Naive thymus-derived CD8-positive, alpha-beta T cell (primary cell): Measurements from ENCODE around the gene THEMIS2. TPM values are rescaled to one million over a fixed set of nuclear protein-coding genes. Genes with fewer than 3 reads are reported as not detected.

Experiments used
- ATAC-seq, 2 donors: fragments of 150-1000 bp; cut with Tn5 transposase in 1 of 2; sonication (Bioruptor Pico), chemical (Tn5 transposase) in 1 of 2; 1 replicate in 1 of 2; 2 replicates in 1 of 2; pipeline ENCODE4 v1.10.0; 2021; ENCODE audit warnings: mild to moderate bottlenecking in 2 of 2, moderate library complexity in 2 of 2
- POLR2A ChIA-PET: fragments of 350-600 bp; sonication (Branson Sonifier 250); formaldehyde crosslinking; loops from one replicate; lab custom pipeline; 2021; ENCODE audit warnings: antibody characterized with exemption; lab: Charles Lee
- DNase-seq, 10 donors: peaks; one replicate each; pipeline versions ENCODE4 v3.0.0 to v3.0.0-alpha.2; 2020 to 2022
- H3K27ac Mint-ChIP-seq, 10 donors: one replicate each; pipeline ENCODE4 v1.8.0; 2020 to 2022; ENCODE audit warnings: mild to moderate bottlenecking in 10 of 10, mixed read lengths in 10 of 10, moderate library complexity in 4 of 10, inconsistent platforms in 1 of 10
- H3K27me3 Mint-ChIP-seq, 5 donors: one replicate each; pipeline ENCODE4 v1.8.0; 2021 to 2022; ENCODE audit warnings: mixed read lengths in 5 of 5
- H3K36me3 Mint-ChIP-seq, 3 donors: one replicate each; pipeline ENCODE4 v1.8.0; 2020 to 2022; ENCODE audit warnings: mixed read lengths in 3 of 3, mild to moderate bottlenecking in 2 of 3, inconsistent platforms in 1 of 3
- H3K4me1 Mint-ChIP-seq, 4 donors: one replicate each; pipeline ENCODE4 v1.8.0; 2021 to 2022; ENCODE audit warnings: mixed read lengths in 4 of 4
- H3K4me3 Mint-ChIP-seq, 10 donors: one replicate each; pipeline ENCODE4 v1.8.0; 2020 to 2022; ENCODE audit warnings: mild to moderate bottlenecking in 10 of 10, mixed read lengths in 10 of 10, moderate library complexity in 6 of 10, inconsistent platforms in 1 of 10
- H3K9me3 Mint-ChIP-seq, 9 donors: one replicate each; pipeline ENCODE4 v1.8.0; 2020 to 2022; ENCODE audit warnings: mixed read lengths in 9 of 9, mild to moderate bottlenecking in 3 of 9, inconsistent platforms in 1 of 9, moderate library complexity in 1 of 9
- polyA plus RNA-seq, 3 donors: library from polyadenylated mRNA; unstranded; fragments of 300-500 nt; fragmentation: Illumina TruSeq; gene quantifications; one replicate each; pipeline ENCODE4 v1.2.3, GENCODE V29; 2021
- total RNA-seq, 8 experiments: library from RNA in 2 of 8; stranded (reverse) in 2 of 8; gene quantifications; one replicate each; pipeline ENCODE4 v1.2.3 and lab custom pipeline; 2021 to 2026

The THEMIS2 gene
- total and polyA plus RNA-seq, 5 experiments from 2014 or later = 14.1 to 57.9 (median 48.5) TPM

- H3K9me3 Mint-ChIP-seq = no peaks in the 10 kb centered on the region
- peak; percentile 86 for ATAC-seq
- peaks cover 4 to 71% (median 31%) of the 10 kb centered on the region in 3 donors for H3K36me3 Mint-ChIP-seq
- H3K27me3 Mint-ChIP-seq = no peaks in the 10 kb centered on the region
- peak in 6 of 10 donors; percentile 16 to 61 (median 41) for DNase-seq
- POLR2A ChIA-PET = interaction anchor here (0.6 to 2.3 kb wide), 13 partner anchors 11 to 568 kb away, joined by 3 to 11 read pairs (median 3); partner anchors contain the start of genes THEMIS2 and XKR8
- H3K27ac Mint-ChIP-seq = peak overlapping the region; percentile 81 to 94 (median 91)
- peak overlapping the region; percentile 62 to 83 (median 75) for H3K4me3 Mint-ChIP-seq
- peaks cover 32 to 96% (median 57%) of the 10 kb centered on the region in 4 donors for H3K4me1 Mint-ChIP-seq
Observed at GRCh38 chr1:27887215-27888021, 15.1 kb downstream of the THEMIS2 start.

GRCh38 chr1:27889506-27889905, 17.2 kb downstream of the THEMIS2 start:
- no peaks in the 10 kb centered on the region for H3K9me3 Mint-ChIP-seq
- peak overlapping the region in 2 of 10 donors; percentile 24 to 34 for H3K4me3 Mint-ChIP-seq
- peaks cover 30 to 82% (median 53%) of the 10 kb centered on the region in 4 donors for H3K4me1 Mint-ChIP-seq
- H3K27ac Mint-ChIP-seq = peak overlapping the region in 9 of 10 donors; percentile 14 to 94 (median 74)
- POLR2A ChIA-PET = interaction anchor here (0.6 kb wide), 1 partner anchor 9 kb away, joined by 4 read pairs; no protein-coding TSS in a partner anchor
- DNase-seq (no peak), ATAC-seq (no peak)
- no peaks in the 10 kb centered on the region for H3K27me3 Mint-ChIP-seq
- H3K36me3 Mint-ChIP-seq = peaks cover 7 to 71% (median 36%) of the 10 kb centered on the region in 3 donors

GRCh38 chr1:27891196-27891889, 19.0 kb downstream of the THEMIS2 start:
- Mint-ChIP-seq H3K27ac (peak overlapping the region; percentile 78 to 92 (median 84)), H3K27me3 (no peaks in the 10 kb centered on the region), H3K4me3 (peak overlapping the region in 5 of 10 donors; percentile 23 to 60 (median 36)), H3K9me3 (no peaks in the 10 kb centered on the region), H3K36me3 (peaks cover 15 to 73% (median 32%) of the 10 kb centered on the region in 3 donors), H3K4me1 (peaks cover 22 to 65% (median 41%) of the 10 kb centered on the region in 4 donors)
- ATAC-seq (peak; percentile 22 to 49), DNase-seq (peak in 2 of 10 donors; percentile 33 to 37)
- POLR2A ChIA-PET = interaction anchor here (0.5 to 1.4 kb wide), 2 partner anchors 17 to 1040 kb away, joined by 4 to 5 read pairs; no protein-coding TSS in a partner anchor

DNA sequence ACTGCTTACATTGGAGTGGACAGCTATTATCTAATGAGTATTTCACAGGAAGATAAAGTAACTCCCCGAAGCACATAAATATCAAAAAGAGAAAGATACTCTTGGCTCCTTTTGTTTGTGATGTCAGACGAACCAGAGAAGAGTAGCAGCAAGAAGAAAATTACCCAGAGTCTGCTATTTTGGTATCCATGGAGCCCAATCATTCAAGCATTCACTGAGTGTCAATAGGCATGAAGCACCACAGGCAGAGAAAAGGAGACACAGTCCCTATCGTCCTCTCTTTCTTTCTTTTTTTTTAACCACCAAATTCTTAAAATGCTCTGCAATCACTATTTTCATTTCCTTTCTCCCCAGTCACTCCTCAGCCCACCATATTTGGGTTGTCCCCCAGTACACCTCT, 22.2 kb downstream of the THEMIS2 start:
- H3K4me1 Mint-ChIP-seq = peaks cover 7 to 35% (median 21%) of the 10 kb centered on the region in 4 donors
- POLR2A ChIA-PET = interaction anchor here (0.8 kb wide), 1 partner anchor 22 kb away, joined by 3 read pairs; the partner anchor contains the start of gene THEMIS2
- H3K27me3 Mint-ChIP-seq = no peaks in the 10 kb centered on the region
- peaks cover 15 to 84% (median 34%) of the 10 kb centered on the region in 3 donors for H3K36me3 Mint-ChIP-seq
- DNase-seq (no peak), ATAC-seq (no peak)
- H3K9me3 Mint-ChIP-seq = no peaks in the 10 kb centered on the region
- H3K4me3 Mint-ChIP-seq = no peak overlapping the region
- peak overlapping the region in 9 of 10 donors; percentile 18 to 89 (median 53) for H3K27ac Mint-ChIP-seq

- POLR2A ChIA-PET = no interaction called here
- H3K9me3 Mint-ChIP-seq = no peaks in the 10 kb centered on the region
- H3K4me3 Mint-ChIP-seq = no peak overlapping the region
- no peaks in the 10 kb centered on the region for H3K27me3 Mint-ChIP-seq
- H3K36me3 Mint-ChIP-seq = peaks cover 0 to 93% (median 5%) of the 10 kb centered on the region in 3 donors
- DNase-seq (no peak), ATAC-seq (no peak)
- peaks cover 0 to 11% (median 9%) of the 10 kb centered on the region in 4 donors for H3K4me1 Mint-ChIP-seq
- peak overlapping the region in 1 of 10 donors; percentile 3 for H3K27ac Mint-ChIP-seq
Observed at GRCh38 chr1:27906759-27907158, 34.4 kb downstream of the THEMIS2 start.

- DNase-seq (no peak), ATAC-seq (no peak)
- Mint-ChIP-seq H3K36me3 (peaks cover 3 to 52% (median 5%) of the 10 kb centered on the region in 3 donors), H3K4me1 (peaks cover 8 to 30% (median 22%) of the 10 kb centered on the region in 4 donors), H3K9me3 (peaks cover 0 to 5% (median 0%) of the 10 kb centered on the region in 9 donors), H3K4me3 (peak overlapping the region in 8 of 10 donors; percentile 4 to 63 (median 46)), H3K27me3 (peaks cover 0 to under 1% (median 0%) of the 10 kb centered on the region in 5 donors), H3K27ac (peak overlapping the region in 8 of 10 donors; percentile 18 to 85 (median 54))
- POLR2A ChIA-PET = interaction anchor here (0.9 to 1.4 kb wide), 2 partner anchors 35 to 176 kb away, joined by 3 to 5 read pairs; partner anchors contain the start of gene EYA3
Observed at GRCh38 chr1:27912429-27912828, 40.1 kb downstream of the THEMIS2 start.

DNA sequence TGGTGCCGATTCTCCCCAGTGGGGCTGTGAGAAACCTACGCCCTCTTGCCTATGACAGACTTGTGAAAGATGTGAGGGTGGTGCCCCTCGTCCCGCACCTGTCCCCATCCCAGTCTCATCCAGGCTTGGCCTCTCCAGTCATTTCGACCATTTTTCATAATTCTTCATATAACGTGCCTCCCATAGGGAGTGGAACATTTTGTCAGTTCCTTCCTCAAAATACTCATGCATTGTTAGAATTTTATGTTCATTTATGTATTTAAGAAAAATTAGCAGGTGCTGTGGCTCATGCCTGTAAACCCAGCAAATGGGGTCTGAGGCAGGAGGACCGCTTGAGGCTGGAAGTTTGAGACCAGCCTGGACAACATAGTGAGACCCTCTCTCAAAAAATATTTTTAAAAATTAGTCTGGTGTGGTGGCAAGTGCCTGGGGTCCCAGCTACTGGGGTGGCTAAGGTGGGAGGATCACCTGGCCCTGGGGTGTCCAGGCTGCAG, 42.8 kb downstream of the THEMIS2 start:
- peak in 1 of 10 donors; percentile 17 for DNase-seq
- POLR2A ChIA-PET = interaction anchor here (0.6 to 1.0 kb wide), 3 partner anchors 28 to 223 kb away, joined by 3 to 6 read pairs (median 3); no protein-coding TSS in a partner anchor
- Mint-ChIP-seq H3K4me1 (peaks cover 5 to 29% (median 21%) of the 10 kb centered on the region in 4 donors), H3K27ac (peak overlapping the region; percentile 95 to 99 (median 98)), H3K27me3 (peaks cover 0 to 3% (median 0%) of the 10 kb centered on the region in 5 donors), H3K4me3 (peak overlapping the region; percentile 96 to 100 (median 99)), H3K36me3 (peaks cover 3 to 27% (median 5%) of the 10 kb centered on the region in 3 donors), H3K9me3 (peaks cover 0 to 5% (median 0%) of the 10 kb centered on the region in 9 donors)
- no peak for ATAC-seq

DNA sequence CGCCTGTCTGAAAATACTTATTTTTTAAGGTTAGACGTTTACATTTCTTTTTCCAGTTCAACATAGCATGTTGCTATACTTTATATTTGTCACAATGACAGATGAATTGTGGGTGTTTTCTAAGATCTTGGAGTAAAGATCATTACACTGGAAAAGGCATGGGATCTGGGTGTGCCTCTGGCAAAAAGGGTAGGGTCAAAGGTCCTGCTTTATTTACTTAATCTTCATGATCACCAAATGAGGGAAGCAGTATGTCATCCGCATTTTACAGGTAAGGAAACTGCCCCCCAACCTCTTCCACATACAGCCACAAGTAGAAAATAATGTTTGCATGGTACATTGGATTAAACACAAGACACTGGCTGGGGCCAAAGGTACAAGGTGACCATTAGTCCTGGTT, 49.9 kb downstream of the THEMIS2 start:
- DNase-seq (no peak), ATAC-seq (no peak)
- H3K4me1 Mint-ChIP-seq = no peaks in the 10 kb centered on the region
- H3K9me3 Mint-ChIP-seq = no peaks in the 10 kb centered on the region
- POLR2A ChIA-PET = no interaction called here
- no peak overlapping the region for H3K4me3 Mint-ChIP-seq
- peaks cover 0 to 3% (median 0%) of the 10 kb centered on the region in 5 donors for H3K27me3 Mint-ChIP-seq
- H3K36me3 Mint-ChIP-seq = no peaks in the 10 kb centered on the region
- H3K27ac Mint-ChIP-seq = no peak overlapping the region

GRCh38 chr1:27928216-27928954, 56.0 kb downstream of the THEMIS2 start:
- POLR2A ChIA-PET = no interaction called here
- Mint-ChIP-seq H3K36me3 (no peaks in the 10 kb centered on the region), H3K27ac (no peak overlapping the region), H3K9me3 (no peaks in the 10 kb centered on the region), H3K27me3 (peaks cover 0 to 15% (median 0%) of the 10 kb centered on the region in 5 donors), H3K4me1 (peaks cover 0 to 5% (median 1%) of the 10 kb centered on the region in 4 donors), H3K4me3 (no peak overlapping the region)
- ATAC-seq (no peak), DNase-seq (no peak)

GRCh38 chr1:27931184-27931583, 58.8 kb downstream of the THEMIS2 start:
- Mint-ChIP-seq H3K27ac (no peak overlapping the region), H3K4me1 (peaks cover 9 to 21% (median 11%) of the 10 kb centered on the region in 4 donors), H3K9me3 (no peaks in the 10 kb centered on the region), H3K36me3 (no peaks in the 10 kb centered on the region), H3K4me3 (no peak overlapping the region), H3K27me3 (peaks cover 4 to 29% (median 12%) of the 10 kb centered on the region in 5 donors)
- ATAC-seq (no peak), DNase-seq (no peak)
- POLR2A ChIA-PET = no interaction called here

- Mint-ChIP-seq H3K27ac (no peak overlapping the region), H3K27me3 (peaks cover 4 to 29% (median 12%) of the 10 kb centered on the region in 5 donors), H3K4me3 (no peak overlapping the region), H3K36me3 (no peaks in the 10 kb centered on the region), H3K9me3 (no peaks in the 10 kb centered on the region), H3K4me1 (peaks cover 9 to 21% (median 11%) of the 10 kb centered on the region in 4 donors)
- ATAC-seq (no peak), DNase-seq (no peak)
- POLR2A ChIA-PET = interaction anchor here (0.6 kb wide), 1 partner anchor 32 kb away, joined by 3 read pairs; no protein-coding TSS in a partner anchor
Observed at GRCh38 chr1:27931759-27932158, 59.4 kb downstream of the THEMIS2 start.
